Measurements from ENCODE around the gene PPARG.

The PPARG gene

GRCh38 chr3:12415014-12415680 lies 126.3 kb downstream of the PPARG start:
- no peak for DNase-seq (ENCODE audit: low spot score)

GRCh38 chr3:12416731-12417130 lies 127.9 kb downstream of the PPARG start:
- DNase-seq (ENCODE audit: low spot score): no peak

- DNase-seq (ENCODE audit: low spot score): no peak
Observed at GRCh38 chr3:12420393-12420792, 131.5 kb downstream of the PPARG start.

GRCh38 chr3:12421132-12421531 lies 132.3 kb downstream of the PPARG start:
- DNase-seq (ENCODE audit: low spot score): no peak

GRCh38 chr3:12423131-12423530 lies 134.3 kb downstream of the PPARG start:
- DNase-seq (ENCODE audit: low spot score): no peak

- DNase-seq (ENCODE audit: low spot score): no peak
Observed at GRCh38 chr3:12423918-12424630, 135.2 kb downstream of the PPARG start.

- no peak for DNase-seq (ENCODE audit: low spot score)
Observed at GRCh38 chr3:12424635-12425319, 135.9 kb downstream of the PPARG start.

GRCh38 chr3:12425850-12426579 lies 137.1 kb downstream of the PPARG start:
- no peak for DNase-seq (ENCODE audit: low spot score)

- DNase-seq (ENCODE audit: low spot score): no peak
Observed at GRCh38 chr3:12427551-12427950, 138.7 kb downstream of the PPARG start.

GRCh38 chr3:12428126-12428525 lies 139.3 kb downstream of the PPARG start:
- DNase-seq (ENCODE audit: low spot score): no peak

GRCh38 chr3:12430086-12430485 lies 141.2 kb downstream of the PPARG start:
- peak; percentile 30 for DNase-seq (ENCODE audit: low spot score)

GRCh38 chr3:12433823-12434222 lies 145.0 kb downstream of the PPARG start:
- DNase-seq (ENCODE audit: low spot score): no peak

- no peak for DNase-seq (ENCODE audit: low spot score)
Observed at GRCh38 chr3:12436514-12437220, 147.8 kb downstream of the PPARG start.

GRCh38 chr3:12437221-12437605 lies 148.3 kb downstream of the PPARG start:
- no peak for DNase-seq (ENCODE audit: low spot score)

GRCh38 chr3:12437861-12438260 lies 149.0 kb downstream of the PPARG start:
- no peak for DNase-seq (ENCODE audit: low spot score)

- DNase-seq (ENCODE audit: low spot score): no peak
Observed at GRCh38 chr3:12438318-12438717, 149.4 kb downstream of the PPARG start.

GRCh38 chr3:12439161-12439940 lies 150.5 kb downstream of the PPARG start:
- no peak for DNase-seq (ENCODE audit: low spot score)

- DNase-seq (ENCODE audit: low spot score): no peak
Observed at GRCh38 chr3:12440927-12441714, 152.3 kb downstream of the PPARG start.

- no peak for DNase-seq (ENCODE audit: low spot score)
Observed at GRCh38 chr3:12442654-12443501, 154.0 kb downstream of the PPARG start.

Measured in cerebellar cortex (tissue), 1 donor.